NCI-H2171 (cell line): ENCODE measurements around the gene FAM124A.

Experiments used
- DNase-seq: peaks from one replicate; lab custom pipeline; 2025; lab: John Stamatoyannopoulos, UW

FAM124A gene

GRCh38 chr13:51243832-51244231, 21.6 kb downstream of the FAM124A start:
- no peak for DNase-seq

GRCh38 chr13:51244637-51245405, 22.6 kb downstream of the FAM124A start:
- DNase-seq, result no peak

GRCh38 chr13:51245583-51245982, 23.4 kb downstream of the FAM124A start:
- no peak for DNase-seq

- no peak for DNase-seq
These were observed 23.8 kb downstream of the FAM124A start for GRCh38 chr13:51246025-51246417.

- DNase-seq, result no peak
These were observed 24.4 kb downstream of the FAM124A start for GRCh38 chr13:51246418-51247277.

GRCh38 chr13:51249255-51249654, 27.1 kb downstream of the FAM124A start:
- no peak for DNase-seq

GRCh38 chr13:51249770-51250741, 27.9 kb downstream of the FAM124A start:
- no peak for DNase-seq

GRCh38 chr13:51251480-51251879, 29.3 kb downstream of the FAM124A start:
- DNase-seq, result no peak

- no peak for DNase-seq
These were observed 30.8 kb downstream of the FAM124A start for GRCh38 chr13:51252954-51253532.

GRCh38 chr13:51255556-51255955, 33.4 kb downstream of the FAM124A start:
- DNase-seq, result no peak

GRCh38 chr13:51257187-51257586, 35.0 kb downstream of the FAM124A start:
- DNase-seq, result no peak

GRCh38 chr13:51258612-51259548, 36.7 kb downstream of the FAM124A start:
- no peak for DNase-seq

GRCh38 chr13:51260154-51260553, 38.0 kb downstream of the FAM124A start:
- no peak for DNase-seq

- no peak for DNase-seq
These were observed 39.5 kb downstream of the FAM124A start for GRCh38 chr13:51261610-51262249.

GRCh38 chr13:51262501-51263211, 40.5 kb downstream of the FAM124A start:
- no peak for DNase-seq

- no peak for DNase-seq
These were observed 44.4 kb downstream of the FAM124A start for GRCh38 chr13:51266642-51267041.

GRCh38 chr13:51267622-51268021, 45.4 kb downstream of the FAM124A start:
- no peak for DNase-seq

- DNase-seq, result no peak
These were observed 46.8 kb downstream of the FAM124A start for GRCh38 chr13:51269039-51269438.
